Fibroblast of skin of right biceps (primary cell): Measurements from ENCODE around the gene LPCAT1.
"Not testable (repeated sequence)": the region's sequence is repeated elsewhere in the genome, so short reads cannot be mapped to it uniquely, and the experiment has no call there.

Source experiments
- DNase-seq: peaks from one replicate; pipeline ENCODE4 v3.0.0-alpha.2; 2013

The LPCAT1 gene, protein sequence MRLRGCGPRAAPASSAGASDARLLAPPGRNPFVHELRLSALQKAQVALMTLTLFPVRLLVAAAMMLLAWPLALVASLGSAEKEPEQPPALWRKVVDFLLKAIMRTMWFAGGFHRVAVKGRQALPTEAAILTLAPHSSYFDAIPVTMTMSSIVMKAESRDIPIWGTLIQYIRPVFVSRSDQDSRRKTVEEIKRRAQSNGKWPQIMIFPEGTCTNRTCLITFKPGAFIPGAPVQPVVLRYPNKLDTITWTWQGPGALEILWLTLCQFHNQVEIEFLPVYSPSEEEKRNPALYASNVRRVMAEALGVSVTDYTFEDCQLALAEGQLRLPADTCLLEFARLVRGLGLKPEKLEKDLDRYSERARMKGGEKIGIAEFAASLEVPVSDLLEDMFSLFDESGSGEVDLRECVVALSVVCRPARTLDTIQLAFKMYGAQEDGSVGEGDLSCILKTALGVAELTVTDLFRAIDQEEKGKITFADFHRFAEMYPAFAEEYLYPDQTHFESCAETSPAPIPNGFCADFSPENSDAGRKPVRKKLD

DNA sequence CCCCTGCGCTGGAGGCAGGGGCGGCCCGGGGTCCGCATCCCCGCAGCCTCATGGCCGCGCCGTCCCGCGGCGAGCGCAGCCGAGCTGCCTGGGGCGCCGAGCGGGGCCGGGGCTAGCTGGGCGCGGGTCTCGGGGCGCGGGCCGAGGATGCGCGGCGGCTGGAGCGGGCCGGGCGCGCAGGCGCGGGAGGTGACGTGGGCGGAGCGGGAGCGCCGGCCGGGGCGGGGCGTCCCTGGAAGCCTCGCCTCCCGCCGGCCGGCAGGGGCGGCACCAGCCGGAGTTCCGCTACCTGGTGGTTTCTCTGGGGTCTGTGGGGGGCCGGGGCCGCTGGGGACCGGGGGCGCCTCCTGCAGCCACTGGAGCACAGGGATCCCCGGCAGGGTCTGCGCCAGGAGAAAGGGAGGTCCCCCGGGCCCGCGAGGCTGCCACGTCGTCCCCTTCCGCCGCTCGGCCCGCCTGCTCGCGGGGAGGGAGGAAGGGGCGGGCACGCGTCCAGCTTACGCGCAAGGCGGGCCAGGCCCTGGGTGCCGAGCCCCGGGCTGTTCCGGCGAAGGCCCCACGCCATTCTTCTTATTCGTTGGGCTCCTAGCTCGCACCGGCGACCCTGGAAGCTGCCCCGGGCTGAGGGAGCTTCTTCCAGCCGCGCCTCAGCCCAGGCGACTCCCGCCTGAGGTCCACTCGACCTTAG, at the start of gene LPCAT1:
Gene LPCAT1 (minus strand): TSS at position 168 of the 688 bp plus-strand sequence. CDS start 116 bp downstream, at position 52.
- peak; percentile 77 for DNase-seq

DNA sequence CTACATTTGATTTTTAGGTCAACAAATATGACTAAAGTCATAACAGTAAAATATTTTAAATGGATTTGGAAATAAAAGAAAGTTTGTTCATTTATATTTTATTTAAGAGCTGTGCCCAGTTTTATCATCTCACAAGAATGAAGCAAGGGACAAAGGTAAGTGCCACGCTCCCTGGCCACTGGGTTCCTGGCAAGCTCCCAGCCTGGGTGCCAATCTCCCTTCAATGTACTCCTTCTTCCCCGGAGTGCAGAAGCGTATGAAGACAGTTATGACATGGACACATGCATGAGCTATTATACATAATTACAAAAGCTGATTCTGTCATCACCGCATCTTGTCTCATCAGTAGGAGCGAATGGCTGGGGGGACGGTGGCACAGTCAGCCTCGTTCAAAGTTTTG, 48.1 kb upstream of the LPCAT1 start:
- not testable (repeated sequence) for DNase-seq

DNA sequence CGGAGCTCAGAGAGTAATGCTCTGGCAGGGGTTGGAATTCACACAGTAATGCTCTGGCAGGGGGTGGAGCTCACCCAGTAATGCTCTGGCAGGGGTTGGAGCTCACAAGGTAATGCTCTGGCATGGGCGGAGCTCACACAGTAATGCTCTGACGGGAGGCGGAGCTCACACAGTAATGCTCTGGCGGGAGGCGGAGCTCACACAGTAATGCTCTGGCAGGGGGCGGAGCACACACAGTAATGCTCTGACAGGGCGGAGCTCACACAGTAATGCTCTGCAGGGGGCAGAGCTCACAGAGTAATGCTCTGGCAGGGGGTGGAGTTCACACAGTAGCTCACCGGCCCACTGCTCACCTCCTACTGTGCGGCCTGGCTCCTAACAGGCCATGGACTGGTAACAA, 47.2 kb upstream of the LPCAT1 start:
- no peak for DNase-seq

DNA sequence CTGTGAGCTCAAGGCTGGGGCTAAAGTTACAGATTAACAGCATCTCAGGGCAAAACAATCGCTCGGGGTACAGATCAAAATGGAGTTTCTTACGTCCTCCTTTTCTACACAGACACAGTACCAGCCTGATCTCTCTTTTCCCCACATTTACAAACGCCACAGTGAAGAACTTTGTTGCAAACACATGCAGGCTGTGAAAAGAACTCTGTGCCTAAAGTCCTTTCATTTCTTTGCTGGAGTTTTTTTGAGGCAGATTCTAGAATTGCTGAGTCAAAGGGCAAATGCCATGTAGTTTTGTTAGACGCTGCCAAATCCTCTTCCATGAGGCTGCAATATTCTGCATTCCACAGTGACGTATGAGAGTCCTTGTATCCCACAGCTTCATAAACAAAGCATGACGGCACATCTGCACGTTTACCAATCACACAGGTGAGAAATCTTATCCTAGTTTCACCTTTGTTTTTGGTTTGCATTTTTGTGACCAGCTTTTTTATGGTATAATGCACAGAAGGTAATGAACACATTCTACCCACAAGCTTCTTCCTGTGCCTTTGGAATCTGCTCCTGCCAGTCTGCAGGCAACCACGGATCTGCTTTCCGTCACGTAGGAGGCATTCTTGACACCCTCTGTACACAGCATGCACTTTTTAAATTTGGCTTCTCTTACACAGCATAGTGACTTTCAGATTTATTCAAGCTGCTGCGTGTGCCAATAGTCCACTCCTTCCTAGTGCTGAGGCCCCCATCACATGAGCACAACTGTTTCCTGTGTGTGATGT, 44.6 kb upstream of the LPCAT1 start:
- DNase-seq: peak; percentile 83

DNA sequence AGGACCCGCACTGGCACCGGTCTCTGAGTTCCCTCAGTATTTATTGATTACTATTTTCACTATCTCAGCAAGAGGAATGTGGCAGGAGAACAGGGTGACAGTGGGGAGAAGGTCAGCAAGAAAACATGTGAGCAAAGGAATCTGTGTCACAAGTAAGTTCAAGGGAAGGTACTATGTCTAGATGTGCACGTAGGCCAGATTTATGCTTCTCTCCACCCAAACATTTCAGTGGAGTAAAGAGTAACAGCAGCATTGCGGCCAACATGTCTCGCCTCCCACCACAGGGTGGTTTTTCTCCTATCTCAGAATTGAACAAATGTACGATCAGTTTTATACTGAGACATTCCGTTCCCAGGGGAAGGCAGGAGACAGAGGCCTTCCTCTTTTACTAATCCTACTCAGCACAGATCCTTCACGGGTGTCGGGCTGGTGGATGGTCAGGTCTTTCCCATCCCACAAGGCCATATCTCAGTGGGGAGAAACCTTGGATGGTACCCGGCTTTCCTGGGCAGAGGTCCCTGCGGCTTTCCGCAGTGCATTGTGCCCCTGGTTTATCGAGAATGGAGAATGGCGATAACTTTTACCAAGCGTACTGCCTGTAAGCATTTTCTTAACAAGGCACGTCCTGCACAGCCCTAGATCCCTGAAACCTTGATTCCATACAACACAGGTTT, 43.9 kb upstream of the LPCAT1 start:
- not testable (repeated sequence) for DNase-seq

DNA sequence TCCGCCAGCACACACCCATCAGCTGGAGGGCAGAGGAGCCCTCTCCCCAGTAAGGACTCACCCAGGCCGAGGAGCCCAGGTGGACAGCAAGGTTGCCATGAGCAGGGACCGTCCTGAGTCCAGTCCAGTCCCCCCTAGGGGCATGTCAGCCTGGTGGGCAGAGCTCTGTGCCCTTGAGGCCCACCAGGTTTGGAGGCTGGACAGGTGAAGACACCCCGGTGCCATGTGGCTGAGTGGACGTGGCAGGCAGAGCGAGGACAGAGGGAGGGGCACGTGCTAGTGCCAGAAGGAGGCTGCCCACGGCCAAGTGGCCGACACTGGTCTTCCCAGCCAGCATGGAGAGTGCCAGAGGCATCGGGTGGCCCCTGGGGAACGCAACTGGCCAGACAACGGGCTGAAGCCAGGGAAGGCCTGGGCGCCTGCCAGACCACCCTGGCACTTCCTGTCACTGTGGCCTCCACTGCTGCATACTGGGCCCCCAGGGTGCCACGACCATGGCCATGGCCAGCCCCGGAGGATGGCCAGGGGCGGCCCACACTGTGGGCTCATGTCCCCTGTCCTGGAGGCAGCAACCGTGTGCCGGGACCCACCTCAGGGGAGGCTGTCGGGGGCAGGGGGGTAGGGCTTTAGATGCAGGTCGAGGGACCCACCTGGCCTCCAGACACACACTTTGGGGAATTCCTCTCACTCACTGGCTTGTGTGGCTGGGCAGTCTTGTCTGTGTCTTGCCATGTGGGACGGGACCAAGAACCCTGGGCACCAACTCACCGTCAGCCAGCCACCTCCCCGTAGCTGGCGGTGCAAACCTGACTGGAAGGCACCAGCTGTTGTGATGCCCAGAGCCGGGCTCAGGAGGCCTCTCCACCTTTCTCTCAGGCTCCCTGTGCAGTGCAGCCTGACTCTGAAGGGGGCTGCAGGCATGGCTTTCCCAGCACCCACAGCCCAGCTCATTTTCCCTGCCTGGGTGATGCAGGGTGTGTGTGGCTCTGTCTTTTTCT, 42.3 kb upstream of the LPCAT1 start:
- DNase-seq: no peak

DNA sequence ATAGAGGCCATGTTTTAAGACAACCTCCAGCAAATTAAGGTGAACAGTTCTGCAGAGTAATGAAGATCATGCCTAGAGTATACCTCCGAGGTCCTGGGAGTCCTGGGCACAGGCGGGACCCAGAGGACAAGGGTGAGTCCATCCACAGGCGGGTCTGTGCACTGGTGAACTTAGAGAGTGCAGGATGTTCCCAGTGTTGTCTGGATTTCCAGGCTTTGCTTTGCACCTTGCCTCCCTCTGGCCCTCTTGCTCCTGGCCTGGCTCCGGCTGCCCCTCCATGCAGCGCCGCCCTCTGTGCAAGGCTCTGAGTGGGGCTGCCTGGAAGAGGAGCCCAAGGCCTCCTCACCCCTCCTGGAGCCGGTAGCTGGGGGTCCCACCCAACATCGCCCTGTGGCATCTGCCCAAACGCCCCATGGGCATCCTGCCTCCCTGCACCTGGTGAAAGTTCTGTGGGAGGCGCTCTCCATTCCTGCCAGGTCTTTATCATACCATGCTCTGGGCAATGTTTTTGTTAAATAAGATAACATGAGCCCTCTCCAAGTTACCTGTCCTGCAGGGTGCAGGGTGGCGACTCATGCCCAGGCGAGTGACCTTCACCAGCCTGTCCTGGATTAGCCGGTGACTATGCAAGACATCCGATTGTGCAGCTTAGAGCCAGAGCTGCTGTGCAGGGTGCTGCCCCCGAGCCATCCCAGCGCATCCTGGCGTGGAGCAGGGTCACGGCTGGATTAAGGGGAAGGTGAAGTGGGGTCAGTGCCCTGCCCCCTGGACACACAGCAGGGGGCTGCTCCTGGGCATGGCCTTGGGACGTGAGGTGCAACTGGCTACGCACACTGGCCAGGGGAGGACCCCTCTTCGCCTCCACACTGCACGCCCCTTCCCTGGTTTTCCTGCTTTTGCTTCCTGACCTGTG, 41.3 kb upstream of the LPCAT1 start:
- DNase-seq: no peak

DNA sequence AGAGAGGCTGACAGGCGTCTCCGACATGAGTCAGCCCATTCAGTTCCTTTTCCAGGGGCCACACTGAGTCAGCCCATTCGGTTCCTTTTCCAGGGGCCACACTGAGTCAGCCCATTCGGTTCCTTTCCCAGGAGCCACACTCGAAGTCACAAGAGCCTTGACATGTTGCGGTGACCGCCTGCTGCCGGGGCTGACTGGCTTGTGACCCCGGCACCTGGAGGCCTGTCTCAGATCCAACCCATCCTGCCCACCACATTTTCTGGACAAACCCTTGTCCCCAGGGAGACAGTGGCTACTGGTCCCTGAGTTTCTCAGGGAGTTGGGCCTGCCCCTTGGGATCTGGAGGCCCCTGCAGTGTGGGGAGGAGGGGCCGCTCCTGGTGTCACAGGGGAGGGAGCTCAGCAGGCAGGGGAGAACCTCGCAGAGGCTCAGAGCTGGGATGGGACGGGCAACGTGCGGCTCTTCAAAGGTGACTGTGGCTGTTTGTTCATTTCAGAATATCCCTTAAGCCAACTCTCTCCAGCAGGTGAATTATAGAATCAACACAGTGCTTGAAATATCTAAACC, 40.5 kb upstream of the LPCAT1 start:
- peak; percentile 67 for DNase-seq

DNA sequence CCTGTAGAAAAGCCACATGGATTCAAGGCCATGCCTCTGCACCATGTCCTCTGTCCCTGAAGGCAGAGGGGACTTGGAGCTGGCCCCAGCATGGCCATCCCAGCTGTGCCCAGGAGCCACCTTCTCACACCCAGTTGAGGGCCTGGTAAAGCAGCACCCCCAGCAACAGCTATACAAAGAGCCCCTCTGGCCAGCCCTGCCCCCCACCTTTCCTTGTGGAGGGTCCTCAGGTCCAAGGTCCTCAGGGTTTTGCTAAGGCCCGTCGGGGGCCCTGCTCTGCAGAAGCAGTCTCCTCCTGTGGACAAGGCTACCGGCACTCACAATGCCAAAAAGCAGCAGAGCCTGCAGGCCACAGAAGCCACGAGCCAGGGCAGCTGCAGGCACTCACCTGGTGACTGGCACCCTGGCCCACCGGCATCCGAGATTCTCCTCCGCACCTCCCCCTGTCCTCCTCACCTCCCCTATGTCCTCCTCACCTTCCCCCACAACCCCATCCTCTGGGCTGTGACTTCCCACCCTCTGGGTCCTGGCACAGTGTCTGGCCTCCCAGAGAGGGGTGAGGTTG, 39.9 kb upstream of the LPCAT1 start:
- DNase-seq: no peak

DNA sequence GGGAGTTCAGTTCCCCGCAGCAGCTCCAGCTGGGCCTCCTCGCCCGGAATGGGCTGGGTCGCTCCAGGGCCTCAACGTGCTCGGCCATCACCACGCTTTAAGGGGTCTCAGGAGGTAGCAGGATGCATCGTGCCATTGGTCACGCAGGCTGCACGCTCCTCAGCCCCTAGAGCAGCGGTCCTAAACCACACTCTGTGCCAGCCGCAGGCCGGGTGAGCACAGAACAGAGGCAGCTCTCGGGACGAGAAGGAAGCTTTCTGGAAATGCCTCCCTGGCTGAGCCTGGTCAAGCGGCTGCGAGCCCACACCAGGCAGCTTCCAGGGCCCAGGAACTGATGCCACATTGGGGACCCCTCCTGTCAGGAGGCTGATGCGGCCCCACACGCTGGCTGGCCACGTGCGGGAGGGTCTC, 39.3 kb upstream of the LPCAT1 start:
- no peak for DNase-seq

DNA sequence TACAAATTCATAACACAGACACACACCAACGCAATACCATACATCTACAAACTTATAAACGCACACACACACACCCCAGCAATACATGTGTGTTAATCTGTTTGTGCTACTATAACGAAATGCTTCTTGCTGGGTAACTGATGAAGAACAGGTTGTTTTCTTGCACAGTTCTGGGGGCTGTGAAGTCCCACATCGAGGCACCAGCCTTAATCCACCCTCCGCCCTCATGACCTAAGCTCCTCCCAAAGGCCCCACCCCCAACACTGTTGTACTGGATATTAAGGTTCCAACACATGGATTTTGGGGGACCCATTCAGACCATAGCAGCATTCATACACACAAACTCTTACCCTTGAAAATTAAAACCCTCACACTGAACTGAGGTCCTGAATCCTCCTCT, 38.8 kb upstream of the LPCAT1 start:
- DNase-seq: no peak

DNA sequence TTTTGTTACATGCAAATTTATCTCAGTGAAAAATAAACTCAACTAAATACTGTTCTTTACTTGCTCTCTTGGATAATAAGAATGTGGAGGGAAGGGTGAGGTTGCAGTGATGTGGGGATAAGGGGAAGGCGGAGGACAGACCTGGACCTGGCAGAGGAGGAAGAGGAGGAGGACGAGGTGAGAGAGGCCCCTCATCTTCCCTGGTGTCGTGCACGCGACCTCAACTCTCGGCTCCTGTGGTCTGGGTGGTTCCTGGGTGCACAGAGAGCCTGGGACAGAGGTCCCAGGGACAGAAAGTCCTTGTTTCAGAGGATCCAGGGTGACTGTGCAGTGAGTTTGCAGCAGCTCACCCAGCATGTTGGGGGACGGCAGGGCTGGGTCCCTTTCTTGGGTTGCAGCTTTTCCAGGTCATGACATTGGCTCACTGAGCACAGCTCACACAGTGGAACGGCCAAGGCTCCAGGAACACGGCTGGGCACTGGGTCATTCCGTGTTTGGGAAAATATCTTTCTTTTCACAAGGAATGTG, 37.7 kb upstream of the LPCAT1 start:
- no peak for DNase-seq

DNA sequence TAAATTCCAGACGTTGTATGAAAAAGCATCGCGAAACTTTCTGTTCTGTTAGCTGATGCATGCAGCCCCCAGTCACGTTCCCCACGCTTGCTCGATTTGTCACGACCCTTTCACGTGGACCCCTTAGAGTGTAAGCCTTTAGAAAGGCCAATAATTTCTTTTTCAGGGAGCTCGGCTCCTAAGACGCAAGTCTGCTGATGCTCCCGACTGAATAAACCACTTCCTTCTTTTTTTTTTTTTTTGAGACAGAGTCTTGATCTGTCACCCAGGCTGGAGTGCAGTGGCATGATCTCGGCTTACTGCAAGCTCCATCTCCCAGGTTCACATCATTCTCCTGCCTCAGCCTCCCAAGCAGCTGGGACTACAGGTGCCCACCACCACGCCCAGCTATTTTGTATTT, 36.7 kb upstream of the LPCAT1 start:
- not testable (repeated sequence) for DNase-seq

DNA sequence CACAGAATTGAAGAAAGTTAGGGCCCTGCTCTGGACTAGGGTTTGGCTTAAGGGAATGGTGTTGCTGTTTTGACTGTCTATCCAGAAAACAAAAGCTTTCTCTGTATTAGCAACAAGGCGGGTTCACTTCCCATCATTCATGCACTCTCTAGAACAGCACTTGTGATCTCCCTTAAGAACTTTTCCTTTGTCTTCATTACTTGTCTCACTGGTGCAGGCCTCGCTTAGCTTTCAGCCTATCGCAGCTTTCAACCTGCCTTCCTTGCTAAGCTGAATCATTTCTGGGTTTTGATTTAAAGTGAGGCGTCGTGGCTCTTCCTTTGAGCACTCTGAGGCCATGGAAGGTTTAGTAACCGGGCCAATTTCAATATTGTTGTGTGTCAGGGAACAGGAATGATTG, 35.2 kb upstream of the LPCAT1 start:
- DNase-seq: no peak

DNA sequence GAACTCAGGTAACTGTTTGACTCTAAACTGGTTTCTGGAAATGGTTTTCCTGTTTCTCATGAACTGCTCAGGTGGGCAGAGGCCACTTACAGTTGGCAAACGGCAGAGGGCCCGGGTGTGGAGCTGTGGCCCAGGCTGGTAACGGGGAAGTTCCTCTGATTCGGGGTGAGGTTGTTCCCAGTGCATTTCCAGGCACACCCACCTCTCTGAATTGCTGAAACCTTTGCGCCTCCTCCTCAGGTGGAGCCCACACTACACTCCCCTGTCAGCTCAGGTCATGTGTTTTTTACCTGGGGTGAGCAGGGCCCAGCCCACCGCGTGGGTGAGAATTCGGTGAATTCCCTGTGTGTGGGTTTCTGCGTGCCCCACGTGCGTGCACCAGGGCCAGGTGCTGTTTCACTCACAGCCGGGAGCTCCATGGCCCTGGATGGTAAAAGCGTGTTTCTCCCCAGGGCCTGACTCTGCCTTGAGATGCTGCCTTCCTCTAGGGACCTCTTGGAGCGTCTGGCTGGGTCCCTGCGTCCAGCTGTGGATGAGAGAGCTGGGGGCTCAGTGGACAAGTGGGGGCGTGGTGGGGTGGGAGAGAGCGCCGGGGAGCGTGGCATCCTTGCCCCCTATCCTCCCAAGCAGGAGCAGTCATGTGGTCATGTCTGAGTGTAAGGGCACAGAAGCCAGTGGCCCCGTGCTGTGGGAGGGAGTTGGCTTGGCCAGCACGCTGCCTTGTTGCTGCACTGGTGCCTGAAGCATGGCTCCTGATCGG, 33.5 kb upstream of the LPCAT1 start:
- DNase-seq: no peak

DNA sequence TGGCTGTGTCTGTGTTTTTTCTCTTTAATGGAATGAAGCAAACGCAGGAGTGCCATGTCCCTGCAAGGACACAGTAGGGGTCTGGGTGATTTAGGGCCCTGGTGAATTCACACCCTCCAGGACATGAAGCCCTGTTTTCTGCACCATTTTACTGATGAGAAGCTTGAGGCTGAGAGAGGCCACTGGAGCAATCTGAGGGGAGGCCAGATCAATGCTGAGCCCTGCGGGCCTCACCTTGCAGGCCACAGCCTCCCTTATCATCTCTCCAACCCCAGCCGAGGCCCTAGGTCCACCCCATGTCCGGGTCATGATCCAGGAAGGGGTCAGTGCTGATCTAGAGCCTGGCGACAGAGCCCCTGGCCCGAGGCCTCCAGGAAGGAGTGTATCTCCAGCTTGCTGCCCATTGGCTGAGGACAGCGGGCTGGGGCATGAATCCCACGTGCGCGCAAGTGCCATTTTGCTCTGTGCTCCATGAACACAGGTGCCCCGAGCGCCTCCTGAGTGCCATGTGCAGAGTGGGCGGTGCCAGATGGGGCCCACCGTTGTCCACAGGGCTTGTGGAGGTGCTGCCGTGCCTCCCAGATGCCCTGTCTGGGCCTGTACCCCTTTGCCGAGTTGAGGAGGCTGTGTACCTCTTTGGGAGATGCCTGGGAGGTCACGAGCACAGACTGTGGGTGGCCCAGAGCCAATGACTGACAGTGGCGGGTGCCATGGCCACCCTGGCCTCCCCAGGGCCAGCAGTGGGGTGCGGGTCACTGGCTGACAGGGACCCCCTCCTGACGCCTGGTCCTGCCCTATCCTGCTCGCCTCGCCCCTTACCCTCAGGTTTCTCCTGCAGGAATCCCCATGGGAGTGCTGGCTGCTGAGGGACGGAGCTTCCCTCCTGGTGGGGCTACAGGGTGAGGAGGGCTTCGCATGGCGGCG, 32.3 kb upstream of the LPCAT1 start:
- no peak for DNase-seq
